BJ (cell line): ENCODE data around the gene GRAP2. TPM values are rescaled to one million over a fixed set of nuclear protein-coding genes. Genes with fewer than 3 reads are reported as not detected.

Experiments used
- CTCF ChIA-PET: fragments of 350-600 bp; formaldehyde crosslinking; extraction: SDS; loops from one replicate; lab custom pipeline; 2021; ENCODE audit warnings: antibody characterized with exemption, inconsistent platforms; lab: Yijun Ruan, JAX
- POLR2A ChIA-PET: fragments of 300-600 bp; sonication (Branson Sonifier 250); formaldehyde crosslinking; extraction: SDS; loops from one replicate; lab custom pipeline; 2021; ENCODE audit warnings: antibody characterized with exemption; lab: Charles Lee
- DNase-seq: peaks from one replicate; pipeline ENCODE4 v3.0.0-alpha.2; 2011; ENCODE audit warnings: low read depth
- H3K27me3 ChIP-seq: 2 replicates; pipeline ENCODE4 v1.6.0; 2011; ENCODE audit warnings: low read length; ENCODE audit not compliant: control insufficient read depth, insufficient read depth
- H3K36me3 ChIP-seq: 2 replicates; pipeline ENCODE4 v1.5.1; 2011; ENCODE audit warnings: low read length; ENCODE audit not compliant: control insufficient read depth, insufficient read depth
- H3K4me3 ChIP-seq: 2 replicates; pipeline ENCODE4 v1.5.1; 2011; ENCODE audit warnings: low read depth, mild to moderate bottlenecking, control low read depth, low read length
- CTCF ChIP-seq: IDR thresholded peaks from 2 replicates; pipeline ENCODE4 v1.5.1; 2011; ENCODE audit warnings: low read depth, mild to moderate bottlenecking, control low read depth, inconsistent platforms, low read length, moderate library complexity; ENCODE audit not compliant: insufficient read depth
- polyA plus RNA-seq: library from polyadenylated mRNA; depleted of rRNA; stranded (reverse); fragments of >200 nt; gene quantifications from 2 replicates; pipeline ENCODE4 v1.2.3, GENCODE V29; 2011

The GRAP2 gene
- polyA plus RNA-seq, 1 experiment: not detected

GRCh38 chr22:40014667-40015248, 113.9 kb downstream of the GRAP2 start:
- ChIA-PET CTCF (interaction anchor here (1.1 kb wide), 1 partner anchor 10 kb away, joined by 5 read pairs; no protein-coding TSS in a partner anchor), POLR2A (no interaction called here)
- Histone ChIP-seq H3K36me3 (no peaks in the 10 kb centered on the region), H3K27me3 (peaks cover 3% of the 10 kb centered on the region), H3K4me3 (no peak overlapping the region)
- TF ChIP-seq CTCF: no peak
- DNase-seq: no peak

GRCh38 chr22:40015358-40015976, 114.6 kb downstream of the GRAP2 start:
- Histone ChIP-seq H3K36me3 (no peaks in the 10 kb centered on the region), H3K27me3 (peaks cover 3% of the 10 kb centered on the region), H3K4me3 (no peak overlapping the region)
- ChIA-PET POLR2A (no interaction called here), CTCF (interaction anchor here (0.6 to 1.1 kb wide), 2 partner anchors 9 to 1421 kb away, joined by 3 to 5 read pairs; no protein-coding TSS in a partner anchor)
- TF ChIP-seq CTCF: no peak
- no peak for DNase-seq

GRCh38 chr22:40018051-40018450, 117.2 kb downstream of the GRAP2 start:
- Histone ChIP-seq H3K4me3 (no peak overlapping the region), H3K27me3 (peaks cover 3% of the 10 kb centered on the region), H3K36me3 (no peaks in the 10 kb centered on the region)
- no peak for TF ChIP-seq CTCF
- POLR2A ChIA-PET: no interaction called here
- no peak for DNase-seq
- CTCF ChIA-PET: interaction anchor here (0.6 kb wide), 1 partner anchor 487 kb away, joined by 3 read pairs; no protein-coding TSS in a partner anchor

GRCh38 chr22:40019100-40019499, 118.2 kb downstream of the GRAP2 start:
- CTCF ChIA-PET: no interaction called here

More at GRCh38 chr22:40019100-40019499, 118.2 kb downstream of the GRAP2 start:
- POLR2A ChIA-PET: no interaction called here
- no peak for TF ChIP-seq CTCF
- Histone ChIP-seq H3K4me3 (no peak overlapping the region), H3K36me3 (no peaks in the 10 kb centered on the region), H3K27me3 (peaks cover 3% of the 10 kb centered on the region)
- DNase-seq: no peak
